Measurements from ENCODE around the gene SPDYE1. TPM values are rescaled to one million over a fixed set of nuclear protein-coding genes. Genes with fewer than 3 reads are reported as not detected.

The SPDYE1 gene
- total RNA-seq, 1 experiment from 2014 or later = not detected

DNA sequence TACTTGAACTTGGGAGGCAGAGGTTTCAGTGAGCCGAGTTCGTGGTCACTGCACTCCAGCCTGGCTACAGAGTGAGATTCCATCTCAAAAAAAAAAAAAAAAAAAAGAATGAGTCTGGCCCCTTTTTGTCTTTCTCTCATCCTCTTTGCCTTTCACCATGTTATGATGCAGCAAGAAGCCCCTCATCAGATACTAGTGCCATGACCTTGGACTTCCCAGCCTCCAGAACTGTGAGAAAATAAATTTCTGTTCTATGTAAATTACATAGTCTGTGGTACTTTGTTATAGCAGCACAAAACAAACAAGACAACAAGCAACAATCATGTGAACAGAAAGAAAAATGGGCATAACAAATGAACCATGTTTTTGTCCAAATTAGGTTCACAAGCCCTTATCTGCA, 44.5 kb downstream of the SPDYE1 start:
- no peak for DNase-seq (ENCODE audit: low read depth, low spot score)
- intact Hi-C loops (cut with micrococcal nuclease; ENCODE audit: unreplicated experiment) (no loop called here), in situ Hi-C loops (cut with HindIII; ENCODE audit: low pct_unique_long_range_greater_than_20kb, low sequenced_read_pairs) (no loop called here)
- no peaks in the 10 kb centered on the region; the same call in 1 of the 2 replicates for H3K36me3 ChIP-seq (ENCODE audit: control insufficient read depth, insufficient read depth, low read length)
- no peak overlapping the region for H3K27ac ChIP-seq (ENCODE audit: low read length)
- H3K4me3 ChIP-seq (ENCODE audit: low read depth in 2 of 2, low read length in 2 of 2) = no peak overlapping the region
- no peak for TF ChIP-seq SIN3A (IDR thresholded peaks at IDR 0.05; ENCODE audit: borderline replicate concordance, insufficient read depth, low read depth, low read length)
- TF ChIP-seq CTCF (IDR thresholded peaks at IDR 0.05) = no peak
- TF ChIP-seq TCF7L2 (IDR thresholded peaks at IDR 0.05; ENCODE audit: low read depth, low read length) = no peak
- TF ChIP-seq, protein P1, sequence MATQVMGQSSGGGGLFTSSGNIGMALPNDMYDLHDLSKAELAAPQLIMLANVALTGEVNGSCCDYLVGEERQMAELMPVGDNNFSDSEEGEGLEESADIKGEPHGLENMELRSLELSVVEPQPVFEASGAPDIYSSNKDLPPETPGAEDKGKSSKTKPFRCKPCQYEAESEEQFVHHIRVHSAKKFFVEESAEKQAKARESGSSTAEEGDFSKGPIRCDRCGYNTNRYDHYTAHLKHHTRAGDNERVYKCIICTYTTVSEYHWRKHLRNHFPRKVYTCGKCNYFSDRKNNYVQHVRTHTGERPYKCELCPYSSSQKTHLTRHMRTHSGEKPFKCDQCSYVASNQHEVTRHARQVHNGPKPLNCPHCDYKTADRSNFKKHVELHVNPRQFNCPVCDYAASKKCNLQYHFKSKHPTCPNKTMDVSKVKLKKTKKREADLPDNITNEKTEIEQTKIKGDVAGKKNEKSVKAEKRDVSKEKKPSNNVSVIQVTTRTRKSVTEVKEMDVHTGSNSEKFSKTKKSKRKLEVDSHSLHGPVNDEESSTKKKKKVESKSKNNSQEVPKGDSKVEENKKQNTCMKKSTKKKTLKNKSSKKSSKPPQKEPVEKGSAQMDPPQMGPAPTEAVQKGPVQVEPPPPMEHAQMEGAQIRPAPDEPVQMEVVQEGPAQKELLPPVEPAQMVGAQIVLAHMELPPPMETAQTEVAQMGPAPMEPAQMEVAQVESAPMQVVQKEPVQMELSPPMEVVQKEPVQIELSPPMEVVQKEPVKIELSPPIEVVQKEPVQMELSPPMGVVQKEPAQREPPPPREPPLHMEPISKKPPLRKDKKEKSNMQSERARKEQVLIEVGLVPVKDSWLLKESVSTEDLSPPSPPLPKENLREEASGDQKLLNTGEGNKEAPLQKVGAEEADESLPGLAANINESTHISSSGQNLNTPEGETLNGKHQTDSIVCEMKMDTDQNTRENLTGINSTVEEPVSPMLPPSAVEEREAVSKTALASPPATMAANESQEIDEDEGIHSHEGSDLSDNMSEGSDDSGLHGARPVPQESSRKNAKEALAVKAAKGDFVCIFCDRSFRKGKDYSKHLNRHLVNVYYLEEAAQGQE (IDR thresholded peaks at IDR 0.05; ENCODE audit: insufficient read depth in 1 of 2, low read depth in 2 of 2, low read length in 1 of 2) = no peak
- no peak for TF ChIP-seq POLR2AphosphoS5 (IDR thresholded peaks at IDR 0.05; ENCODE audit: low read depth, low read length)
- no peaks in the 10 kb centered on the region for H3K27me3 ChIP-seq (ENCODE audit: control insufficient read depth, insufficient read depth, low read length)
- H3K4me1 ChIP-seq (ENCODE audit: control insufficient read depth, insufficient read depth, low read length) = peaks cover 6% of the 10 kb centered on the region; the same call in 1 of the 2 replicates
- no peak for ATAC-seq
- ChIA-PET POLR2A (no interaction called here), CTCF (no interaction called here)
- no TSS peak for BruUV-seq (replicated peaks)
- no peaks in the 10 kb centered on the region for H3K9me3 ChIP-seq (ENCODE audit: control insufficient read depth, insufficient read depth, low read depth, low read length)

DNA sequence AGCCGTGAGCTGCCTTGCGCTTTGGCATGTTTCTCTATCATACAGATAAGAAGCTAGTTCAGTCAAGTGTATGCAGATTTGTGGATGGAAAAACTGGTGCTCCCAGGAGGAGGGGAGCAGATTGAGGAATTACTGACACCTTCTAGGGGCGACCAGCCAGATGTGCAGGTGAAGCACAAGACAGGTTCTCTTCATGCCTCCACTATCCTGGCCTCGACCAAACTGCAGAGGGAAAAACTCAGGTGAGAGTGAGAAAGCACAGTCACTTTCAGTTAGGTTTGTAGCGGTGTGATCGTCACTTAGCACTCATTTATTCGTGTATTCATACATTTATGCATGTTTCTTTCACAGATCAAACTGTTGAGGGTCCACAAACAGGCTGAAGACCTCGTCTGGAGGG, 46.2 kb downstream of the SPDYE1 start:
- ATAC-seq (no peak), DNase-seq (ENCODE audit: low read depth, low spot score) (no peak)
- in situ Hi-C loops (cut with HindIII; ENCODE audit: low pct_unique_long_range_greater_than_20kb, low sequenced_read_pairs) = no loop called here
- Histone ChIP-seq H3K27me3 (ENCODE audit: control insufficient read depth, insufficient read depth, low read length) (no peaks in the 10 kb centered on the region), H3K4me1 (ENCODE audit: control insufficient read depth, insufficient read depth, low read length) (peaks cover 6% of the 10 kb centered on the region; the same call in 1 of the 2 replicates), H3K9me3 (ENCODE audit: control insufficient read depth, insufficient read depth, low read depth, low read length) (no peaks in the 10 kb centered on the region), H3K4me3 (ENCODE audit: low read depth in 2 of 2, low read length in 2 of 2) (peak overlapping the region; percentile 89 to 99), H3K36me3 (ENCODE audit: control insufficient read depth, insufficient read depth, low read length) (no peaks in the 10 kb centered on the region; the same call in 1 of the 2 replicates), H3K27ac (ENCODE audit: low read length) (peak overlapping the region; percentile 92)
- no TSS peak for BruUV-seq (replicated peaks)
- TF ChIP-seq CTCF (IDR thresholded peaks at IDR 0.05) (no peak), POLR2AphosphoS5 (IDR thresholded peaks at IDR 0.05; ENCODE audit: low read depth, low read length) (no peak), SIN3A (IDR thresholded peaks at IDR 0.05; ENCODE audit: borderline replicate concordance, insufficient read depth, low read depth, low read length) (no peak), TCF7L2 (IDR thresholded peaks at IDR 0.05; ENCODE audit: low read depth, low read length) (no peak)
- TF ChIP-seq, protein P1 (IDR thresholded peaks at IDR 0.05; ENCODE audit: insufficient read depth in 1 of 2, low read depth in 2 of 2, low read length in 1 of 2) = no peak
- intact Hi-C loops (cut with micrococcal nuclease; ENCODE audit: unreplicated experiment) = no loop called here
- POLR2A ChIA-PET = no interaction called here
- CTCF ChIA-PET = interaction anchor here (0.7 kb wide), 2 partner anchors 27 to 971 kb away, joined by 3 read pairs; no protein-coding TSS in a partner anchor
